Measurements from ENCODE around the gene CCDC170. TPM values are rescaled to one million over a fixed set of nuclear protein-coding genes. Genes with fewer than 3 reads are reported as not detected.
"Not testable (repeated sequence)": the region's sequence is repeated elsewhere in the genome, so short reads cannot be mapped to it uniquely, and the experiment has no call there.

The CCDC170 gene
- 0.21 TPM in 1 of 2 replicates, not detected in the other for total RNA-seq
- 0.26 TPM for polyA plus RNA-seq (2012)

GRCh38 chr6:151493804-151494234, at the start of gene CCDC170:
Gene CCDC170 (plus strand): TSS chr6:151494017. CDS start chr6:151494129, 112 bp downstream.
- DNase-seq (ENCODE audit: low read depth) = peak; percentile 21

- no peak for DNase-seq (ENCODE audit: low read depth)
Observed at GRCh38 chr6:151445482-151445881, 48.3 kb upstream of the CCDC170 start.

- DNase-seq (ENCODE audit: low read depth) = no peak
Observed at GRCh38 chr6:151447237-151447636, 46.6 kb upstream of the CCDC170 start.

- no peak for DNase-seq (ENCODE audit: low read depth)
Observed at GRCh38 chr6:151448623-151449022, 45.2 kb upstream of the CCDC170 start.

- DNase-seq (ENCODE audit: low read depth) = not testable (repeated sequence)
Observed at GRCh38 chr6:151450928-151451327, 42.9 kb upstream of the CCDC170 start.

- DNase-seq (ENCODE audit: low read depth) = no peak
Observed at GRCh38 chr6:151451417-151451949, 42.3 kb upstream of the CCDC170 start.

GRCh38 chr6:151451950-151452749, 41.7 kb upstream of the CCDC170 start, which contains the start of gene RMND1:
Gene RMND1 (minus strand): TSS chr6:151452126. CDS start chr6:151445811, 6,315 bp downstream.
- peak; percentile 100 for DNase-seq (ENCODE audit: low read depth)

GRCh38 chr6:151452750-151453427, 40.9 kb upstream of the CCDC170 start:
- DNase-seq (ENCODE audit: low read depth) = peak; percentile 27

GRCh38 chr6:151455751-151456398, 37.9 kb upstream of the CCDC170 start:
- DNase-seq (ENCODE audit: low read depth) = not testable (repeated sequence)

- DNase-seq (ENCODE audit: low read depth) = no peak
Observed at GRCh38 chr6:151461673-151462072, 32.1 kb upstream of the CCDC170 start.

GRCh38 chr6:151464702-151465101, 29.1 kb upstream of the CCDC170 start:
- DNase-seq (ENCODE audit: low read depth) = no peak

- DNase-seq (ENCODE audit: low read depth) = peak; percentile 55
Observed at GRCh38 chr6:151475653-151476523, 17.9 kb upstream of the CCDC170 start.

GRCh38 chr6:151477726-151478125, 16.1 kb upstream of the CCDC170 start:
- no peak for DNase-seq (ENCODE audit: low read depth)

GRCh38 chr6:151478670-151479069, 15.1 kb upstream of the CCDC170 start:
- DNase-seq (ENCODE audit: low read depth) = no peak

GRCh38 chr6:151481786-151482185, 12.0 kb upstream of the CCDC170 start:
- DNase-seq (ENCODE audit: low read depth) = no peak

GRCh38 chr6:151482290-151482689, 11.5 kb upstream of the CCDC170 start:
- no peak for DNase-seq (ENCODE audit: low read depth)

- DNase-seq (ENCODE audit: low read depth) = no peak
Observed at GRCh38 chr6:151483994-151484393, 9.8 kb upstream of the CCDC170 start.

GRCh38 chr6:151488226-151488625, 5.6 kb upstream of the CCDC170 start:
- DNase-seq (ENCODE audit: low read depth) = no peak

- DNase-seq (ENCODE audit: low read depth) = no peak
Observed at GRCh38 chr6:151490996-151491395, 2.8 kb upstream of the CCDC170 start.

- DNase-seq (ENCODE audit: low read depth) = no peak
Observed at GRCh38 chr6:151493161-151493803, 535 bp upstream of the CCDC170 start.

Measured in myocyte (in vitro differentiated cells).